ENCODE results near the gene SLC22A7.

SLC22A7 gene

GRCh38 chr6:43261198-43261597, 36.9 kb upstream of the SLC22A7 start:
- H3K27me3 ChIP-seq (ENCODE audit: insufficient read depth, low read length), result no peaks in the 10 kb centered on the region
- H4K8ac ChIP-seq (ENCODE audit: low read depth, low read length), result no peak overlapping the region
- H3K4ac ChIP-seq (ENCODE audit: low read depth, low read length), result no peak overlapping the region
- H2BK120ac ChIP-seq (ENCODE audit: insufficient read depth, low read length, poor library complexity), result no peak overlapping the region
- no peak overlapping the region for H3K14ac ChIP-seq (ENCODE audit: low read length)
- no CpG with 5 or more reads among the region's 5 CpGs for WGBS (ENCODE audit: extremely low coverage, insufficient coverage, insufficient read length)
- no peak overlapping the region for H3K18ac ChIP-seq (ENCODE audit: low read length)
- no peaks in the 10 kb centered on the region for H3K4me1 ChIP-seq (ENCODE audit: control insufficient read depth in 1 of 2, insufficient read depth in 2 of 2, low read length in 2 of 2)
- no peak for DNase-seq
- no peak overlapping the region for H3K4me2 ChIP-seq (ENCODE audit: low read length)
- H3K36me3 ChIP-seq (ENCODE audit: control insufficient read depth in 1 of 2, insufficient read depth in 2 of 2, low read length in 2 of 2), result no peaks in the 10 kb centered on the region
- H2BK12ac ChIP-seq (ENCODE audit: low read length), result no peak overlapping the region
- no peak overlapping the region for H2BK5ac ChIP-seq (ENCODE audit: low read depth, low read length, poor library complexity)
- no peak overlapping the region for H2AK5ac ChIP-seq (ENCODE audit: low read length)
- H4K91ac ChIP-seq (ENCODE audit: low read depth, low read length), result no peak overlapping the region
- H3K79me1 ChIP-seq (ENCODE audit: low read length), result no peaks in the 10 kb centered on the region
- no peak overlapping the region for H3K9ac ChIP-seq (ENCODE audit: low read length)
- no peak overlapping the region for H3K27ac ChIP-seq (ENCODE audit: low read depth, low read length)
- H2AFZ ChIP-seq (ENCODE audit: insufficient read depth, low read length, poor library complexity), result no peak overlapping the region
- no peaks in the 10 kb centered on the region for H3K79me2 ChIP-seq (ENCODE audit: control insufficient read depth, insufficient read depth, low read length, poor library complexity)
- no peak overlapping the region for H3K4me3 ChIP-seq (ENCODE audit: low read depth, low read length)
- H4K12ac ChIP-seq (ENCODE audit: low read depth, low read length), result no peak overlapping the region
- no peak overlapping the region for H3K23ac ChIP-seq (ENCODE audit: low read length)
- no peaks in the 10 kb centered on the region for H3K9me3 ChIP-seq (ENCODE audit: insufficient read depth, low read depth, low read length)

GRCh38 chr6:43262000-43262779, 35.9 kb upstream of the SLC22A7 start:
- Histone ChIP-seq H3K4ac (ENCODE audit: low read depth, low read length) (no peak overlapping the region), H3K27me3 (ENCODE audit: insufficient read depth, low read length) (no peaks in the 10 kb centered on the region), H3K4me2 (ENCODE audit: low read length) (no peak overlapping the region), H2BK12ac (ENCODE audit: low read length) (no peak overlapping the region), H4K8ac (ENCODE audit: low read depth, low read length) (no peak overlapping the region), H3K27ac (ENCODE audit: low read depth, low read length) (no peak overlapping the region), H3K14ac (ENCODE audit: low read length) (no peak overlapping the region), H3K23ac (ENCODE audit: low read length) (no peak overlapping the region), H3K79me2 (ENCODE audit: control insufficient read depth, insufficient read depth, low read length, poor library complexity) (no peaks in the 10 kb centered on the region), H2BK120ac (ENCODE audit: insufficient read depth, low read length, poor library complexity) (no peak overlapping the region), H3K9me3 (ENCODE audit: insufficient read depth, low read depth, low read length) (no peaks in the 10 kb centered on the region), H2AFZ (ENCODE audit: insufficient read depth, low read length, poor library complexity) (no peak overlapping the region), H2BK5ac (ENCODE audit: low read depth, low read length, poor library complexity) (no peak overlapping the region), H3K18ac (ENCODE audit: low read length) (no peak overlapping the region), H4K91ac (ENCODE audit: low read depth, low read length) (no peak overlapping the region), H3K36me3 (ENCODE audit: control insufficient read depth in 1 of 2, insufficient read depth in 2 of 2, low read length in 2 of 2) (no peaks in the 10 kb centered on the region), H3K79me1 (ENCODE audit: low read length) (no peaks in the 10 kb centered on the region), H4K12ac (ENCODE audit: low read depth, low read length) (no peak overlapping the region), H3K4me3 (ENCODE audit: low read depth, low read length) (no peak overlapping the region), H3K4me1 (ENCODE audit: control insufficient read depth in 1 of 2, insufficient read depth in 2 of 2, low read length in 2 of 2) (no peaks in the 10 kb centered on the region), H2AK5ac (ENCODE audit: low read length) (no peak overlapping the region), H3K9ac (ENCODE audit: low read length) (no peak overlapping the region)
- no CpG with 5 or more reads among the region's 14 CpGs for WGBS (ENCODE audit: extremely low coverage, insufficient coverage, insufficient read length)
- DNase-seq, result no peak

DNA sequence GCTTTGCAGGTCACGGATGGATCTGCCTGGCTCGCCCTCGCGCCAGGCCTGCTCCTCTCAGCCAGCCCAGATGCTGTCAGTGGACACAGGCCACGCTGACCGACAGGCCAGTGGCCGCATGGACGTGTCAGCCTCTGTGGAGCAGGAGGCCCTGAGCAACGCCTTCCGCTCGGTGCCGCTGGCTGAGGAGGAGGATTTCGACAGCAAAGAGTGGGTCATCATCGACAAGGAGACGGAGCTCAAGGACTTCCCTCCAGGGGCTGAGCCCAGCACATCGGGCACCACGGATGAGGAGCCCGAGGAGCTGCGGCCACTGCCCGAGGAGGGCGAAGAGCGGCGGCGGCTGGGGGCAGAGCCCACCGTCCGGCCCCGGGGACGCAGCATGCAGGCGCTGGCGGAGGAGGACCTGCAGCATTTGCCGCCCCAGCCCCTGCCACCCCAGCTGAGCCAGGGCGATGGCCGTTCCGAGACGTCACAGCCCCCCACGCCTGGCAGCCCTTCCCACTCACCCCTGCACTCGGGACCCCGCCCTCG, 35.2 kb upstream of the SLC22A7 start:
- no peaks in the 10 kb centered on the region for H3K4me1 ChIP-seq (ENCODE audit: control insufficient read depth in 1 of 2, insufficient read depth in 2 of 2, low read length in 2 of 2)
- no peak overlapping the region for H4K91ac ChIP-seq (ENCODE audit: low read depth, low read length)
- no peak overlapping the region for H3K27ac ChIP-seq (ENCODE audit: low read depth, low read length)
- H3K79me1 ChIP-seq (ENCODE audit: low read length), result no peaks in the 10 kb centered on the region
- no peak overlapping the region for H3K23ac ChIP-seq (ENCODE audit: low read length)
- no peaks in the 10 kb centered on the region for H3K27me3 ChIP-seq (ENCODE audit: insufficient read depth, low read length)
- no peaks in the 10 kb centered on the region for H3K79me2 ChIP-seq (ENCODE audit: control insufficient read depth, insufficient read depth, low read length, poor library complexity)
- no CpG with 5 or more reads among the region's 39 CpGs for WGBS (ENCODE audit: extremely low coverage, insufficient coverage, insufficient read length)
- no peak overlapping the region for H3K4ac ChIP-seq (ENCODE audit: low read depth, low read length)
- H3K4me2 ChIP-seq (ENCODE audit: low read length), result no peak overlapping the region
- no peak overlapping the region for H4K12ac ChIP-seq (ENCODE audit: low read depth, low read length)
- H3K14ac ChIP-seq (ENCODE audit: low read length), result no peak overlapping the region
- H2BK120ac ChIP-seq (ENCODE audit: insufficient read depth, low read length, poor library complexity), result no peak overlapping the region
- H4K8ac ChIP-seq (ENCODE audit: low read depth, low read length), result no peak overlapping the region
- H3K4me3 ChIP-seq (ENCODE audit: low read depth, low read length), result no peak overlapping the region
- no peak overlapping the region for H2BK12ac ChIP-seq (ENCODE audit: low read length)
- H3K36me3 ChIP-seq (ENCODE audit: control insufficient read depth in 1 of 2, insufficient read depth in 2 of 2, low read length in 2 of 2), result no peaks in the 10 kb centered on the region
- H2AK5ac ChIP-seq (ENCODE audit: low read length), result no peak overlapping the region
- H3K9me3 ChIP-seq (ENCODE audit: insufficient read depth, low read depth, low read length), result no peaks in the 10 kb centered on the region
- no peak overlapping the region for H2BK5ac ChIP-seq (ENCODE audit: low read depth, low read length, poor library complexity)
- H2AFZ ChIP-seq (ENCODE audit: insufficient read depth, low read length, poor library complexity), result no peak overlapping the region
- DNase-seq, result no peak
- no peak overlapping the region for H3K18ac ChIP-seq (ENCODE audit: low read length)
- no peak overlapping the region for H3K9ac ChIP-seq (ENCODE audit: low read length)

GRCh38 chr6:43263314-43264178, 34.5 kb upstream of the SLC22A7 start:
- Histone ChIP-seq H3K27ac (ENCODE audit: low read depth, low read length) (no peak overlapping the region), H4K91ac (ENCODE audit: low read depth, low read length) (no peak overlapping the region), H2AFZ (ENCODE audit: insufficient read depth, low read length, poor library complexity) (no peak overlapping the region), H3K18ac (ENCODE audit: low read length) (no peak overlapping the region), H3K79me1 (ENCODE audit: low read length) (no peaks in the 10 kb centered on the region), H3K36me3 (ENCODE audit: control insufficient read depth in 1 of 2, insufficient read depth in 2 of 2, low read length in 2 of 2) (no peaks in the 10 kb centered on the region), H3K23ac (ENCODE audit: low read length) (no peak overlapping the region), H4K12ac (ENCODE audit: low read depth, low read length) (no peak overlapping the region), H3K79me2 (ENCODE audit: control insufficient read depth, insufficient read depth, low read length, poor library complexity) (no peaks in the 10 kb centered on the region), H3K4me3 (ENCODE audit: low read depth, low read length) (no peak overlapping the region), H3K9ac (ENCODE audit: low read length) (no peak overlapping the region), H3K9me3 (ENCODE audit: insufficient read depth, low read depth, low read length) (no peaks in the 10 kb centered on the region), H2BK12ac (ENCODE audit: low read length) (no peak overlapping the region), H2BK120ac (ENCODE audit: insufficient read depth, low read length, poor library complexity) (no peak overlapping the region), H3K4me2 (ENCODE audit: low read length) (no peak overlapping the region), H2AK5ac (ENCODE audit: low read length) (no peak overlapping the region), H3K4me1 (ENCODE audit: control insufficient read depth in 1 of 2, insufficient read depth in 2 of 2, low read length in 2 of 2) (peaks cover 0 to 2% of the 10 kb centered on the region in 2 experiments), H4K8ac (ENCODE audit: low read depth, low read length) (no peak overlapping the region), H3K4ac (ENCODE audit: low read depth, low read length) (no peak overlapping the region), H3K14ac (ENCODE audit: low read length) (no peak overlapping the region), H3K27me3 (ENCODE audit: insufficient read depth, low read length) (no peaks in the 10 kb centered on the region), H2BK5ac (ENCODE audit: low read depth, low read length, poor library complexity) (no peak overlapping the region)
- DNase-seq, result peak; percentile 53 to 77
- WGBS (ENCODE audit: extremely low coverage, insufficient coverage, insufficient read length), result no CpG with 5 or more reads among the region's 12 CpGs

Data from trophoblast cell (in vitro differentiated cells and primary cell).